SH-SY5Y (cell line): Measurements from ENCODE around the gene EPB41L1.

Source experiments
- GATA2 ChIP-seq: IDR thresholded peaks from 2 replicates; pipeline ENCODE4 v1.6.1; 2011; ENCODE audit warnings: mild to moderate bottlenecking, low read depth, low read length
- GATA3 ChIP-seq: IDR thresholded peaks from 2 replicates; pipeline ENCODE4 v1.6.1; 2011; ENCODE audit warnings: low read depth, mild to moderate bottlenecking, low read length, moderate library complexity

Gene EPB41L1

DNA sequence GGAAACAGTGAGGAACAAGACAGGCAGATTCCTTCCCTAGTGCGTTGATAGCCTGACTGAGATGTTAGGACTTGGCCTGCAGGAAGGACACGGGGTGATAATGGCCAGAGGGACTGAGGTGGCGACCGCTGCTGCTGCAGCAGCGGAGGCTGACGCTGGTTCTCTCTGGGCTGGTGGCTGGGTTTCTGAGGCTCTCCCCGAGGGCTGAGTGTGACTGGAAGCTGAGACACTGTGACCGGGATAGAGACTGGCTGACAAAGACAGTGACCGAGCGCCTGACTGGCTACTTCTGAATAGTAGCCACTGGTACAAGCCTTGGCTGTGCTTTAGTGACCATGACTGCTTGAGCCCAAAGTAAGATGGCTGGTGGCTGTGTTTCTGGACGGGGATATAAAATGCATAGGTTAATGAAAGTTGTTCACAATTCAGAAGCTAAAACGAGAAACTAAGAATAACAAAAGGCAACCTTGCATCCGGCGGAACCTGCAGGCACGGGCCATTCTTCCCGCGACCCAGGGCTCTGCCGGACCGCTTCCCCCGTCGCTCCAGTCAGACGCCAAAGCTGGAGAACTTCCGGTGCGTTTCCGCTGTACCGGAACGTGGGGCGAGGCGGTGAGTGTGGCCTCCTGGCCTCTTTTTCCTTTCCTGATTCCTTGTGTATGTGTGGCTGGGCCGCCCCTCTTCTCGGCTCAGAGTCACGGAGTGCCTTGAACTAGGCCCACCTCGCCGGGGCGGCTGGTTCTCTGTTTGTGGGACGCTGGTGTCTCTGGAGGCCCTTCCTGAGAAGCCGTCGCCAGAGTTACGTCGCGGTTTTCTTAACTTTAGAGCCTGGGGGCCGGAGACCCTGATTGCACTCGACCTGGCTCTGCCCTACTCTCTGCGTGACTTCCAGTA, 81.6 kb downstream of the EPB41L1 start, which contains the start of gene AAR2:
TSS of gene AAR2 (plus strand) at position 587 of the 894 bp plus-strand sequence. CDS start 3,391 bp downstream, outside the sequence.
- no peak for TF ChIP-seq GATA3
- TF ChIP-seq GATA2: no peak

DNA sequence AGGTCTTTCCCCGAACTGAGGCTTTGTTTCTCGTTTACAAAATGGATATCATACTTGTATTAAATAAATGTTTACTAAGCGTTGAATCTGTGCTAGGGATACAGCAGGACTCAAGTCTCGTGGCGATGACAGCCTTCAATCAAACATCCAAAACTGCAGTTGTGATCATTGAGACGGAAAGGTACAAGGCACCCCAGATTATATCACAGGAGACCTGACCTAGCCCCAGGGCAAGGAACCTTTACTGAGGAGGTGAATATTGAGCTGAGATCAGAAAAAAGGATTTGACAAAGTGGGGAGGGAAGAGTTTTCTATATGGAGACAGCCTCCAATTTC, 82.2 kb downstream of the EPB41L1 start:
- TF ChIP-seq GATA3: no peak
- no peak for TF ChIP-seq GATA2

DNA sequence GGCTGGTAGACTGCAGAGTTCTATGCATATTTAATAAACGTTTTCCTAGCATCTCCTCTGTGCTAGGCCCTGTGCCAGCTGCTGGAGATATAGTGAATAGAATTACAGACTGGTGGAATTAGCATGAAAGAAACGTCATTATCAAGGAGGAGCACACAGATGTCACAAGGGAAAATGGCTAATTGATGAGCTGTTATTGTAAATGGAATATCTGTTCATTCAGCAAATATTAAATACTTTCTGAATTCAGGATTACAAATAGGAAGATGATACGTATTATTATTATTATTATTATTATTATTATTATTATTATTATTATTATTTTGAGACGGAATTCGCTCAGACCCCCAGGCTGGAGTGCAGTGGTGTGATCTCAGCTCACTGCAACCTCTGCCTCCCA, 82.9 kb downstream of the EPB41L1 start:
- TF ChIP-seq GATA2 (no peak), GATA3 (no peak)

DNA sequence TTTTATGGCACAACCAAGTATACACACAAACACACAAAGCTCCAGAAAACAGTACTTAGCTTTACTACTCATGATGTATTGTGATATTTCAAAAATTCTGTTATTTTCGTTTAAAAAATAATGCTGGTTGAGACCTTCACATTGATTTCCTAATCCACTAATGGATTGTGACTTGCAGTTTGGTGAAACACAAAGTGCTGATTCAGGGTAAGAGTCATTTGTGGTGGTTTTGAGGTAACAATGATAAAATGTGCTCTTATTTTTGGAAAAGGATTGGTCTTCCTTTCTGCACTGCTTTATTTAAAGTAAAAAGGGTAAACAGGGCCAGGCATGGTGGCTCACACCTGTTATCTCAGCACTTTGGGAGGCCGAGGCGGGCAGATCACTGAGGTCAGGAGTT, 83.6 kb downstream of the EPB41L1 start:
- TF ChIP-seq GATA3 (no peak), GATA2 (no peak)

DNA sequence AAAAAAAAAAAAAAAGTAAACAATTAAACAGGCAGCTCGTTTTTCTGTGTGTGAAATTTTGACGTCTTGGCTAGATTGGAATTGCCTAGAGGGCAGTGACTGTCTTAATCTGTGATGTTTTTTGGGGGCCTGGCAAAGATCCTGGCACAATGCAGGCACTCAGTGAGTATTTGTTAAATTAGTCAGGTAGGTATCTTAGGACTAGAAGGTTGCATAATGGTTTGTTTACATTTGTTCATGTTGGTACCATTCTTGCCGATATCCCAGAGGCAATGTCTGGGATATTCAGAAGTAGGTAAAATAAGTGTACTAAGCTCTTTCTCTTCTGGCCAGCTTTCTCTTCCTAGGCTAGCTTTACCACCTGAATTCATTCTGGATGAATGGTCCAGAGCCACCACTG, 84.2 kb downstream of the EPB41L1 start:
- TF ChIP-seq GATA3 (no peak), GATA2 (no peak)

DNA sequence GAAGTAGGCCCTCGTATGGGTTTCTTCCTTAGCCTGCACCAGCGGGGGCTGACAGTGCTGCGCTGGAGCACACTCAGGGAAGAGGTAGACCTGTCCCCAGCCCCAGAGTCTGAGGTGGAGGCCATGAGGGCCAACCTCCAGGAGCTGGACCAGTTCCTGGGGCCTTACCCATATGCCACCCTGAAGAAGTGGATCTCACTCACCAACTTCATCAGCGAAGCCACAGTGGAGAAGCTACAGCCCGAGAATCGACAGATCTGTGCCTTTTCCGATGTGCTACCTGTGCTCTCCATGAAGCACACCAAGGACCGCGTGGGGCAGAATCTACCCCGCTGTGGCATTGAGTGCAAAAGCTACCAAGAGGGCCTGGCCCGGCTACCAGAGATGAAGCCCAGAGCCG, 85.5 kb downstream of the EPB41L1 start:
- no peak for TF ChIP-seq GATA3
- TF ChIP-seq GATA2: no peak

DNA sequence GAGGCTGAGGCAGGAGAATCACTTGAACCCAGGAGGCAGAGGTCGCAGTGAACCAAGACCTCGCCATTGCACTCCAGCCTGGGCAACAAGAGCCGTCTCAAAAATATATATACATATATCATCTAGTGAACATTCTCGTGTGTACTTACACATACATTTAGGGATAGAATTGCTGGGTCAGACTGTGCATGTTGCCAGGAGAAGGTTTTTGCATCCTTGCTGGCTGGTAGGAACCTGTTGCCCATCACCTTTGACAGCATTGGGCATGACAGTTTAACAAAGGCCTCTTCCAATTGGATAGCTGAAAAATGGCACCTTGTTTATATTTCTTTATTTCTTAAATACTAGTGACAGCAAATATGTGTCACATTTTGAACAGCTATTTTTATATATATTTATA, 87.1 kb downstream of the EPB41L1 start:
- TF ChIP-seq GATA3: no peak
- no peak for TF ChIP-seq GATA2

DNA sequence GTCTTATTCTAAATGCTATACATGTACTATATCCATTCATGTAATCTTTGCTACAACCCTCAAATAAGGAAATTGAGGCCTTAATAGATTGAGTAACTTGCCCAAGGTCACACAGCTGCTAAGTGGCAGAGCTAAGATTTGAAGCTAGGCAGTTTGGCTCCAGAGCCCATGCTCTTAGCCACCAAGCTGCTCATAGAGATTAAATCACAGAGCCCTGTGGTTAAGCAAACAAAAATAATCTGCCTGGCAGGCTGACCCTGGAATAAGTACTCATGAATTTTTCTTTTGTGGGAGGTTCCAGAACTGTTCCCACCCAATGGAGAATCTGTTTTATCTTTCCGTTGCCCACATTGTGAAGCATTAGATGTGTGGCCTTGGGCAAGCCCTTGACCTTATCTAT, 89.2 kb downstream of the EPB41L1 start:
- no peak for TF ChIP-seq GATA3
- no peak; the same call in 1 of the 2 replicates for TF ChIP-seq GATA2

DNA sequence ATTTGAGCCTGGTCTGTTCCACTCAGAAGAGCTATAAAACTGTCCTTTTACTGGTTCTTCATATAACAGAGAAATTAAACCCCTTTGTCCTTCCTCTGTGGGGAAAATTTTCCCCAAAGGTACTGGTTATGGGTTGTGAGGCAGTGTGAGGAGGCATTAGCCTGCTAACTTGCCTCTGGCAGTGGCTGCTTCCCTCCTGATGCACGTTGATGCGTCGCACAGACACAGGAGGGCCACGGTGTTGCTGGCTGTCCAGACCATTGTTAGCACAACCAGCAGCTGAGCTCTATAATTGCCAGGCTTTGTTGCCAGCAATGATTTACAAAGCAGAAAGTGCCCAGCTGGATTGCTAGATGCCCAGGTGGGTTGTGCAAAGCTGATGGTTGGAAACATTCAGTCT, 91.9 kb downstream of the EPB41L1 start:
- no peak for TF ChIP-seq GATA2

DNA sequence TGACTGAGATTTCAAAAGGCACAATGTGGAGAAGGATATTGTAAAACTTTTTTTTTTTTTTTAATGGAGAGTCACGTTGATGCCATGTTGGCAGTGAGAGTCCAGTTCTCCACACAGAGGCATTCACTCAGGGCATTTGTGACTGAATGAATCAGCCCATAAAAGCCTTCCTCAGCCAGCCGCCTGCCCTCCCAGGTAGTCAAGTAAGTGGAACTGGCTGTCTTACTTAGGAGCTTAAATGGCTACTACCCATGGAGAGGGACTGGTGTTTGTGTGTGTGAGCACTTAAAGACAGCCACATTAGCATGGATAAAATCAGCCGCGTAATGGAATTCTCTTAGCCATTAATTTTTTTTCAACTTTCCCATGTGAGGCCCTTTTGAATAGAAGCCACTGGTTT, 94.3 kb downstream of the EPB41L1 start:
- TF ChIP-seq GATA2: no peak
- no peak for TF ChIP-seq GATA3

DNA sequence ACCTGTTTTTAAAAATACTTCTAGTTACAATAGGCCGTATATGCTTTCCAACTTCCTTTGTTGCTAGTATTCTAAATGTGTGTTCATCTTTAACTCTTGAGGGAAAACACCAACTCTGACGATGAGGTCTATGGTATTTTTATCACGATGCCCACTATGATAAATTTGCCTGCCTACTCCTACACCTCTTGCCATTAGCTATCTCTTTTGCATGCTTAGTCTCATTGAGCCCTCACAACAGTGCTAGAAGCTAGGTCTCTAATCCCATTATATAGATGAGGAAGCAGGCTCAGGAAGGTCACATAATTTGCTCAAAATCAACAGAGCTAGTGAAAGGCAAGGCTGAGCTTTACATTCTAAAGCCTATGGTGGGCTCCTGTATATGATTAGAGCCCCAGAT, 94.9 kb downstream of the EPB41L1 start:
- TF ChIP-seq GATA2: no peak
- TF ChIP-seq GATA3: no peak

DNA sequence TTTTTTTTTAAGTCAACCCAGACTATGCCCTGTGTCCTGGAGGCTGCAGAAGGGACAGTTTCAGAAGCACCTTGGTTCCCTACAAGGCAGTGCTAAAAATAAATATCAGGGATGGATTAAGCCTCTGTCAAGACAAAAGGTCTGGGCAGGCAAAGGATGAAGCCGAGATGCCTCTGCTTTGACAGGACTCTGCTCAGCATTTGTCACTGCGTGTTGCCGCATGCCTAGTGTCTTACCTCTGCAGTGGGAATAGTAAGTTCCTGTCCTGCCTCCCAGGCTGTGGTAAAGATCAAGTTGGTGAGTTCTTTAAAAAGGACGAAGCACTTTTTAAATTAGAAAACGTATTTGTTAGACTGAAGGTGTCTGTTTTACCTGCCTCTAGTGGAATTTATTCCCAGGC, 96.9 kb downstream of the EPB41L1 start:
- no peak for TF ChIP-seq GATA3
- TF ChIP-seq GATA2: no peak

DNA sequence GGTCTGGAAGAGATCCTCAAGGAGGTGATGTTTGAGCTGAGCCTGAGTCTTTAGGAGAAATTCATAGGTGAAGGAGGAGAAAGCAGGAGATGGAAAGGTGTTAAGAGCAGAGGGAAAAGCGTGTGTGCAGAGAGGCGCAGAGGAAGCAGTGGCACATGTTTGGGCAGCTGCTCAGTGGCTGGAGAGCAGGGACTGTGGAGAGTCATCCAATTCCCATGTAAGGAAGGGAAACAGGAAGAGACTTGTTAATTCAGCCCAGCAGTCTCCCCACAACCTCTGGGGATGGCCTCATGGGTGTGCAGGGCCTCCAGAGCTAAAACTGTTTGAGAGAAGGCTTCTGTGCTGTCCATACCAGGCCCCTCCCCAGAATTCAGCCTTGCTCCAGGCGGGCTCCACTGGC, 98.0 kb downstream of the EPB41L1 start:
- TF ChIP-seq GATA3 (no peak), GATA2 (no peak)

DNA sequence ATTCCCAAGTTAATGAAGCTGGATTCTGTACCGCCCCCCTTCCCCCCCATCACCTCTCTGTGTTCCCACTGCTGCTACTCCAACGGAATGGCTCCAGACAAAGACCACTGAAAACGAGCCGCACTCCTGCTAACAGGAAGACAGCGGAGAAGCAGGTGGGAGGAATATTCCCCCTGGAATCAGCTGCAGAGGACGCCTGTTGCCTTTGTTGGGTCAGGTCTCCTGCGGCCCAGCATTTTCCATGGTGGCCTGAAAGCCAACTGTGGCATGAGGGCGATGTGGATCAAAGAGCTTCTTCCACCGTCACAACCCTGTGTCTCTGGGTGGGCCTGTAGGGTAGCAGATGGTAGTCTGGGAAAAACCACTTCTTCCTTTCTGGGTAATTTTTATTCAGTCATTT, 98.5 kb downstream of the EPB41L1 start:
- TF ChIP-seq GATA3: no peak
- no peak for TF ChIP-seq GATA2

DNA sequence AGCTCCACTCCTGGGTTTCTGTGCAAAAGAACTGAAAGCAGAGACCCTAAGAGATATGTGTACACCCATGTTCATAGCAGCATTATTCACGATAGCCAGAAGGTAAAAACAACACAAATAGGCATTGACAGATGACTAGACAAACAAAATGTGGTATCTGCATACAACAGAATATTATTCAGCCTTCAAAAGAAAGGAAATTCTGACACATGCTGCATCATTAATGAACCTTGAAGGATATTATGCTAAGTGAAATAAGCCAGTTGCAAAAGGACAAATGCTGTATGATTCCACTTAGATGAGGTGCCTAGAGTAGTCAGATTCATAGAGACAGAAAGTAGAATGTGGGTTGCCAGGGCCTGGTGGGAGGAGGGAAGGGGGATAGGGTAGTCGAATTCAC, 99.5 kb downstream of the EPB41L1 start:
- TF ChIP-seq GATA2: no peak
- no peak for TF ChIP-seq GATA3
